Right lobe of liver (tissue), 4 donors: ENCODE results near the gene MAGI1.

Source experiments
- CTCF ChIP-seq, 4 donors: fragments of 200-600 bp in 3 of 4; fragments of 450-650 bp in 1 of 4; IDR thresholded peaks; one replicate each; pipeline versions ENCODE4 v1.5.1 to v1.8.0; 2016 to 2022; ENCODE audit warnings: antibody characterized with exemption in 4 of 4, mild to moderate bottlenecking in 2 of 4
- POLR2A ChIP-seq: fragments of 450-650 bp; IDR thresholded peaks from one replicate; pipeline ENCODE4 v1.6.1; 2017; ENCODE audit warnings: antibody characterized with exemption, mild to moderate bottlenecking
- donor health status: DM: no; HTN: no; CAD: no.
- donor health status: DM: no; HTN: no; CAD: no.
- donor health status: DM: no; HTN: yes; CAD: no.

- TF ChIP-seq CTCF (IDR thresholded peaks at IDR 0.05) (no peak), POLR2A (no peak)
Measured at GRCh38 chr3:65778968-65779367, 259.8 kb downstream of the MAGI1 start.
